ENCODE data around the gene MTHFD1L. TPM values are rescaled to one million over a fixed set of nuclear protein-coding genes. Genes with fewer than 3 reads are reported as not detected.

MTHFD1L gene
- total RNA-seq, 4 donors from 2014 or later, result 4.3 to 23.1 (median 4.7) TPM

DNA sequence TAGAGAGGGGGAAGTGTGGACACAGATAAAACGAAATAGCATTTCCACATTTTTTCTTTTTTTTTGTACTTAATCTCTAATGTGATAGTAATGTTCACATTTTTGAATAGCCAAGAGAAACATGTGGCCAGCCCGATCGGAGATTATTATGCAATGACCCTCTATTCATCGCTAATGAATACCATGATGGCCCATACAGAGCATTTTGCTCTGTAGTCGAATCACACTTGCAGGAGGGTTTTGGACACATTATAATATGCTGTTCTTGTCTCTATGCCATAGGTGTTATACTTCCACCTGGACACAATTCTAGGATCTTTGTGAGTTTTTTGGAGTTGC, 60.1 kb downstream of the MTHFD1L start:
- TF ChIP-seq POLR2A (IDR thresholded peaks at IDR 0.05) (no peak), CTCF (IDR thresholded peaks at IDR 0.05) (no peak)
- Histone ChIP-seq H3K4me1 (no peaks in the 10 kb centered on the region), H3K27me3 (no peaks in the 10 kb centered on the region), H3K4me3 (no peak overlapping the region), H3K9me3 (no peaks in the 10 kb centered on the region), H3K27ac (no peak overlapping the region), H3K36me3 (peaks cover 0 to 4% (median 0%) of the 10 kb centered on the region in 3 donors)
- no peak for DNase-seq

GRCh38 chr6:150925976-150926375, 60.5 kb downstream of the MTHFD1L start:
- no peak for TF ChIP-seq CTCF (IDR thresholded peaks at IDR 0.05)
- no peak for TF ChIP-seq POLR2A (IDR thresholded peaks at IDR 0.05)
- Histone ChIP-seq H3K27me3 (no peaks in the 10 kb centered on the region), H3K36me3 (peaks cover 0 to 4% (median 0%) of the 10 kb centered on the region in 3 donors), H3K27ac (no peak overlapping the region), H3K4me1 (no peaks in the 10 kb centered on the region), H3K9me3 (no peaks in the 10 kb centered on the region), H3K4me3 (no peak overlapping the region)
- DNase-seq, result no peak

- no peak overlapping the region for H3K27ac ChIP-seq
- no peak for TF ChIP-seq POLR2A (IDR thresholded peaks at IDR 0.05)
- TF ChIP-seq CTCF (IDR thresholded peaks at IDR 0.05), result peak in 1 of 6 experiments; percentile 4
- no peak overlapping the region for H3K4me3 ChIP-seq
- H3K36me3 ChIP-seq, result no peaks in the 10 kb centered on the region
- no peaks in the 10 kb centered on the region for H3K9me3 ChIP-seq
- no peaks in the 10 kb centered on the region for H3K27me3 ChIP-seq
- no peak for DNase-seq
- no peaks in the 10 kb centered on the region for H3K4me1 ChIP-seq
Measured at GRCh38 chr6:150928882-150929281, 63.4 kb downstream of the MTHFD1L start.

DNA sequence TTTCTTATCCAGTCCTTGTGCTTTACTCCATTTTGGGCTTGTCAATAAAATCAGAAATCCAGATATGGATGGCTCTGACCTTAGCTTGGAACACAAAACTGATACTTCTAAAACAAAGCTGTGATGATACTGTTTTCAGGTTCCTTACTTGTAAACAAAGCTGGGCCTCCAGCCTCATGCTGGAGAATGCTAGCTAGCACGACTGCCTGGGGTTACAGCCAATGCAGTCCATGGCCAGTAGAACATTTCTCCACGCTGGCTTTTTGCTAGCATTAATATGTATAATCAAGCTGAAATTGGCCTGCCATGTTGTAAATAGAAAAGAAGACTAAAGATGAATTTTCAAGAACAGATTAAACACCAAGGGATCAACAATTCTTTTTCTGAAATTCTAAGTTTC, 63.9 kb downstream of the MTHFD1L start:
- H3K27ac ChIP-seq, result no peak overlapping the region
- no peaks in the 10 kb centered on the region for H3K27me3 ChIP-seq

DNA sequence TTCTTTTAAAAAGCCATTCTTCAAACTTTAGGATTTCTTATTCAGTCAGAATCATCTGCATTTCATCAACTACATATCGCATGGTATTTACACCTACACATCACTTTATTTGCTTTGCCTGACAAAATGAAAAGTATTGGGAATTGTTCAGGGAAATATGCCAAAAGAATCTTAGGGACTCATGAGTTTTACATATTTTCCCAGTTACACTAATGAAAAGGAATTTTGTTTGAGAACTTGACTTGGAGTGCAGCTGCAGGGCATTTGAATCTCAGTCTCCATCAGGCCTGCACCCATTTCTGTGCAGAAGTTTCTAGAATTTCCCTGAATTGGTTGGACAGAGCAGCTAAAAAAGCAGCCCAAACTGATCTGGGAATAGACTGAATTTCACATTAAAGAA, 65.3 kb downstream of the MTHFD1L start:
- no peak for DNase-seq
- TF ChIP-seq POLR2A (IDR thresholded peaks at IDR 0.05), result no peak
- no peak for TF ChIP-seq CTCF (IDR thresholded peaks at IDR 0.05)
- Histone ChIP-seq H3K4me1 (no peaks in the 10 kb centered on the region), H3K36me3 (no peaks in the 10 kb centered on the region), H3K9me3 (no peaks in the 10 kb centered on the region), H3K4me3 (no peak overlapping the region), H3K27ac (no peak overlapping the region), H3K27me3 (no peaks in the 10 kb centered on the region)

More for the DNA sequence above, 63.9 kb downstream of the MTHFD1L start:
- Histone ChIP-seq H3K4me1 (no peaks in the 10 kb centered on the region), H3K4me3 (no peak overlapping the region), H3K9me3 (no peaks in the 10 kb centered on the region), H3K36me3 (no peaks in the 10 kb centered on the region)
- no peak for DNase-seq
- TF ChIP-seq POLR2A (IDR thresholded peaks at IDR 0.05) (no peak), CTCF (IDR thresholded peaks at IDR 0.05) (no peak)

GRCh38 chr6:150931405-150931804, 65.9 kb downstream of the MTHFD1L start:
- TF ChIP-seq CTCF (IDR thresholded peaks at IDR 0.05) (no peak), POLR2A (IDR thresholded peaks at IDR 0.05) (no peak)
- no peak overlapping the region for H3K27ac ChIP-seq
- no peaks in the 10 kb centered on the region for H3K4me1 ChIP-seq
- no peak for DNase-seq
- H3K27me3 ChIP-seq, result no peaks in the 10 kb centered on the region
- no peak overlapping the region for H3K4me3 ChIP-seq
- H3K36me3 ChIP-seq, result no peaks in the 10 kb centered on the region
- no peaks in the 10 kb centered on the region for H3K9me3 ChIP-seq

All from Peyer's patch (tissue), 4 donors.